ENCODE data around the gene SMTNL2.

SMTNL2 gene

DNA sequence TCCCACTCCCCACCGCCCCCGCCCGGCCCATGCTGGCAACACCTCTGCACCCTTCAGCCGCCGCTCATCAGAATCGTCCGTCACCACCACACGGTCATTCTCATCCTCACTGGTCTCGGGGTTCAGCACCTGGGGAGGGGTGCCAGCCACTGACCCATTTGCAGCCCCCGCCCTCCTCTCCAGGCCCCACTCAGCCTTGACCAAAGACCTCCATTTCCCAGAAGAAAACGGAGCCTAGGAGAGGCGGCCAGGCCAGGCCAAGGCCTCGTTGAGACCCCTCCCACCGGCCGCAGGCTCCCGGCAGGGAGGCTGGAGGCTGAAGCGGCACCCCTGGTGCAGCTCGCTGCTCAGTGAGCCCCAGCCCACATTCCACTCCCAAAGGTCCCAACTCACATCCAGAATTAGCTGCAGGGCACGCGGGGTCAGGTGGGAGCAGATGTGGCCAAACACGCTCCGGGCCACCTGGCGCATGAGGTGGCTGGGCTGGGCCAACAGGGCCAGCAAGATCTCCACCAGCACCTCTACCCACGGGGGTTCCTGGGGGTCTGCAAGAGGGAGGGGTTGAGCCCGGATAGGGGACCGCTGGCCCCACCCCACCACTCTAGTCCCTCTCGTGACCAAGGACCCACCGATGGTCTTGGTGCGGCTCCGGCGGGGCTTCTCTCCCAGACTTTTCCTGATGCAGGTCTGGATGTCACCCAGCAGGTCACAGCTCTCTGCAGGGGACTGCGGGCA is 38.9 kb upstream of the SMTNL2 start:
- FAIRE-seq = no peak
- no peak for DNase-seq (ENCODE audit: low spot score)

DNA sequence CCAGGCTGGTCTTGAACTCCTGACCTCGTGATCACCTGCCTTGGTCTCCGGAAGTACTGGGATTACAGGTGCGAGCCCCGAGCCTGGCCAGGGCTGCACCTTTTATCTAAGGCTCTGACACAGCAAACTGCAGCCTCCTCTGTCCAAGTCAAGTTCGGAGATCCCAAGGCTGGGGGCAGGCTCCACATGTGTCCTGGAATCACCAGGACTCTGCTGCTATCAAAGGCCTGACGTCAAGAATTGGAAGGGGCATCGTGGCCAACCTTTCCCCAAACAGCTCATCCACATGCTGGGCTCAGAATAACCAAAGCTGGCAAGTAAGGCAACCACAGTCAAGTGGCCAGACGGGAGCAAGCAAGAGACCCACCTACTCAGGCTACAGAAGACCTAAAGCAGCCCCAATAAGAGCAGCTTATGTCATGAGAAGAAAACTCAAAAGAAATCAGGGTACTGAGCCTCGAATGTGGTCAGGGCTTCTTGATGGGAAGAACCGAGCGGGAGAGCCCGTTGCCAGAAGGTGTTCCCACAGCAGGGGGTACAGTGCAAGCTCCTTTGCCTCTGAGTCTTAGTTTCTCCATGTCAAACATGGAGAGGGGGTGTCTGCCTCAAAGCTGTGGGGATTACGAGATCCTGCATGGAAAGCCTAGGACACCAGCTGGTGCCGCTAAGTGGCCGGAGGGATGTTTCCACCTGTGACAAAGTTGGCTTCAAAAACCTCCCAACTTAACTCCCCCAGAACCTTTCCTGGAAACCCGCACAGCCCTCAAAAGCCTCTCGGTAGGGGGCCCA is 37.0 kb upstream of the SMTNL2 start:
- no peak for DNase-seq (ENCODE audit: low spot score)
- no peak for FAIRE-seq

DNA sequence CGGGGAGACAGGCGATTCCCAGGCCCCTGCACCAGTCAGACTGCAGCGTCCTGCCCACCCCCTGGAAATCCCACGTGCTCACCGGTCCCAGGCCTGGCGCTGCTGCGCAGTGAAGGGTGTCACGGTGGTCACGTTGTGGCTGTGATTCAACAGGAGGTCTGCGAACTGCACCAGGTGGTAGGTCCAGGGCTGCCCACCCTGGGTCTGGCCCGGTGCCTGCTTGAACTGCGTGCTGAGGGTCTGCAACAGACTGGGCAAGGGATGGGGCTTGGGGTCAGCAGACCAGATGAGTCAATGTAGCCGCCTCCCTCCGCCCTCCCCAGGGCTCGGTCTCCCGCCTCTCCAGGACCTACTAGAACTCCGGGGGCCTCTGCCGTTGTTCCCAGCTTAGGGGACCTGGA is 36.3 kb upstream of the SMTNL2 start:
- no peak for FAIRE-seq
- DNase-seq (ENCODE audit: low spot score) = no peak

DNA sequence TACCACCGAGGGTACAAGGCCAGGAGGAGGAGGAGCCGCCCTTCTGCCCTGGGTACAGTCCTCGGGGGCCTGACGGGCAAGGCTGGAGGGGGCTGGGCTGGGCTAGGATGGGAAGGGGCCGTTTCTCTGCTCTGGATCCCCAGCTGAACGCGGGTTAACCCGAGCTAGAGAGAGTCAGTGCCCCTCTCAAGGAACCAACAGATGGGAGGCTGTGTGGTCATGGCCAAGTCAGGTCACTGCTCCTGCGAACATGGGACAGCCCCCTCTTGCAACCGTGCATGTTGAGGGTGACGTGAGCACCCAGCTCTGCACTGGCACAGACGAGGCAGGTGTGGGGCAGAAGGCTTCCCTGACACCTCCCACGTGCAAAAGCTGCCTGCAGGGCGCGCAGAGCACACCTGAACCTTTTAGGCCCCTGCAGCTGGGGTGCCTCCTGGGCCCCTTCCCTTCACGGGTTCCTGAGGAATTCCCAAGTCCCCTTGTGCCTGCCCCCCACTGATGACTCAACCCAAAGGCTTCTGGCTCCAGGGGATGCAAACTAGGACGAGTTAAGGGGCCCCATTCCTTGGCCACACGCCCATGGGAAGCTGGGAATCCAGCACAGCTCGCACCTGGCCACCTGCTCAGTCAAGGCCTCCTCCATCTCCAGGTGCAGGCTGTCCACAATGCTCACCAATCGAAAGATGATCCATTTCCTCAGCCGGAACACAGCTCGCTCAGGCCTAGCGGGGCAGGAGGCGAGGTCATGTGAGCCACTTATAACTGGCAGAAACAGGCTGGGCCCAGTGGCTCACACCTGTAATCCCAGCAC is 35.4 kb upstream of the SMTNL2 start:
- DNase-seq (ENCODE audit: low spot score) = no peak
- FAIRE-seq = no peak

DNA sequence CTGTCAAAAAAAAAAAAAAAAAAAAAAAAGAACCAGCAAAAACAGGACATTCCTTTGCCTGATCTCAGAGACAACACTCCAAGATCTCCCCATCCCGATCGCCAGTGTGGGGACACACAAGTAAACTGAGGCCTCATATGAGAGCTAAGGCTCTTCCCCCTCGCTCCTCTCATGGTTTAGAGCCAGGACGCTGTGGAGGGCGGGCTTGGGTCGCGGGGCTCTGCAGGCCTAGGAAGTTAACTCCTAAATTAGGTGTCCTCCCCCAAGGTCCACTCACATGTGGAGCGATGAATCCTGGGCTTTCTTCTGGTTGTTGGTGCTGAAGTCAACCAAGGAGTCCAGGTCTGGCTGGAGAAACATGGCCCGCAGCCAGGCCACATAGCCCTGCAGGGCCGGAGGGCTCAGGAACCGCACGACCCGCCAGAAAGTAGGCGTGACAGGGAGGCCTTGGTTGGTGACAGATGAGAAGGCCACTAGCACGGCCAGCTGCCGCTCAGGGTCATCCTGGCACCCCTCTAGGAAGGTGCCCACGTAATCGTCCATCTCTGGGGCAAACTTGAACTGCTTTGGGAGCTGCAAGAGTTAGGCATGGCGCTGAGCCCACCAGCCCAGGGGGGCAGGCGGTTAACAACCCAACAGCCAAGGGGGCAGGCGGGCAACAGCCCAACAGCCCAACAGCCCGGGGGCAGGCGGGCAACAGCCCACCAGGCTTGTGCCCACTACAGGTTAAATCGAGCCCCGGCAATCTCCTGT is 34.4 kb upstream of the SMTNL2 start:
- FAIRE-seq = no peak
- DNase-seq (ENCODE audit: low spot score) = no peak

DNA sequence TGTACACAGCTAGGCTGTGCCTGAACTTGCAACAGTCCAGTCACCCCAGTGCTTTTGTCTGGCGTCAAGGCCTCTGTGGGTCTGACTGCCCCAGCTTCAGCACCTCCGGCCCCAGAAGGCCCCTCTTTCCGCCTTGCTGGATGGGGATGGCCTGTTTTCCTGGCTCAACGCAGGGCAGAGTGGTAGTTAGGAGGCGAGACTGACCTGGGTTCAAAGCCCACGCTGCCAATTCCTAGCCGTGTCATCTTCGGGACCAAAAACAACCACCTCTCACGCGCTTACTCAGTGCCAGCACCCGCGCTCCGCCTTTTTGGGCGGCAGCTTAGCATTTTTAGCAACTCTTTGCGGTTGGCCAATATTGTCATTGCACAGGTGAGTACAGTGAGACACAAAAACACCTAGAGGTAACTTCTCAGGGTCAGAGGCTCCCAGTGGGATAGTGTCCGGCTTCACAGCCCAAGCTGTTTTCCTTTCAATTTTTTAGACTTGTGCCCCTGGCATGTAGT is 33.7 kb upstream of the SMTNL2 start:
- no peak for FAIRE-seq

DNA sequence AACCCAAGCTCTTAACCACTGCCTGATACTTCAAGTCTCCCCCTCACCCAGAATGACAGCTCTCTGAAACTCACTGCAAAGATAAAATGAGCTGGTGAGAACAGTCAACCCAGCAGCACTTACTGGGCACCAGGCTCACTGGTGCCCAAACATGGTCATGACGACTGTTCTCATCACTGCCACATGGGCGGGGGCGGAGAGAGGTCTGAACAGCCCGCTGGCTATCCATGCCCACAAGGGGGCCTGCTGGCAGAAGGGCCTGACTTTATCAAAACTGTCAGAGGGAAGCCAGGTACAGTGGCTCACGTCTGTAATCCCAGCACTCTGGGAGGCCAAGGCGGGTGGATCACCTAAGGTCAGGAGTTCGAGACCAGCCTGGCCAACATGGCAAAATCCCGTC is 33.2 kb upstream of the SMTNL2 start:
- FAIRE-seq (no peak), DNase-seq (ENCODE audit: low spot score) (no peak)

More for the DNA sequence above, 33.7 kb upstream of the SMTNL2 start:
- DNase-seq (ENCODE audit: low spot score) = no peak

DNA sequence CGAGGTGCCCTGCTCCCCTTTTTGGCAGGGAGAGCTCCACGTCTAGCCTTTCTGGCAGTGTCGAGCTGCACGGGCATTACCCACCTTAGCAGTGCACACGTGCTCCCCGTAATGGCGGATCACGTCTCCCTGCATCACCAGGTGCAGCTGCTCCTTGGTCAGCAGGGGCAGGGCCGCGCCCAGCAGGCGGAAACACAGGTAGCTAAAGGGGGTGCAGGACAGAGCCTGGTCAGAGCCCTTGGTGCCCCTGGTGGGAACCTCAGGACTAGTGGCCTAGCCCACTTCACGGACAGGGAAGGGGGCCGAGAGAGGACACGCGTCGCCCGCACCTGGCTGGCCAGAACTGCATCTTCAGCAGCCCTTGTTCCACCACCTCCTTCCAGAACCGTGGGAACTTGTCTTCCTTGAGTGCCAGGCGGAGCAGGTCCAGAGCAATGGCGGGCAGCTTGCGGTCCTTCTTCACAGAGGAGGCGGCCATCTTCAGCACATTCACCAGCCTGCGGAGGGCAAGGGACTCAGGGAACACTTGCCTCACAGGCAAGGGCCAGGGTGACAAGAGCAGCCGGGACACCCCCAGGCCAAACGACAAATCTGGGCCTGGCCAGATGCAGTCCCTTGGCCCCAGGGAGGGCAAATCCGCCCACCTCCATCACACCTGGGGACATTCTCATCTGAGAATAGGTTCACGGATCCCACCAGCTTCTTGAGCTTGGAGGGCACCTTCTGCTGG is 32.4 kb upstream of the SMTNL2 start:
- FAIRE-seq (no peak), DNase-seq (ENCODE audit: low spot score) (no peak)

DNA sequence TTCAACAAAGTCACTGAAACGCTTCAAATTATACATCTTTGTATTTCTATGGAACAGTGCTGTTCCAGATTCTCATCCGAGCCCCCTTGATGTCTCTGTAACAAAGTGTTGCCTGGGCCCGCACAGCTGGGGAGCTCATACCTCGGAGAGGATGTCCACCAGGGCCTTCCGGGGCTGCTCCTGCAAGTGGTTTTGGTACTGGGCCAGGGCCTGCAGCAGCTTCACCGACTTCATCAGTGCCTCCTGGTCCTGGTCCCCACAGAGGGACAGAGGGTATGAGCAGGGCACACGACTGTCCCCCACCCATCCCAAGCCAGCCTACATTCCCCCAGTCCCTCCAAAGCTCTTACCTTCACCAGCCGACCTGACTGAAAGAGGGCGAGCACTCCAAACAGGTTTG is 30.7 kb upstream of the SMTNL2 start:
- no peak for DNase-seq (ENCODE audit: low spot score)
- no peak for FAIRE-seq

DNA sequence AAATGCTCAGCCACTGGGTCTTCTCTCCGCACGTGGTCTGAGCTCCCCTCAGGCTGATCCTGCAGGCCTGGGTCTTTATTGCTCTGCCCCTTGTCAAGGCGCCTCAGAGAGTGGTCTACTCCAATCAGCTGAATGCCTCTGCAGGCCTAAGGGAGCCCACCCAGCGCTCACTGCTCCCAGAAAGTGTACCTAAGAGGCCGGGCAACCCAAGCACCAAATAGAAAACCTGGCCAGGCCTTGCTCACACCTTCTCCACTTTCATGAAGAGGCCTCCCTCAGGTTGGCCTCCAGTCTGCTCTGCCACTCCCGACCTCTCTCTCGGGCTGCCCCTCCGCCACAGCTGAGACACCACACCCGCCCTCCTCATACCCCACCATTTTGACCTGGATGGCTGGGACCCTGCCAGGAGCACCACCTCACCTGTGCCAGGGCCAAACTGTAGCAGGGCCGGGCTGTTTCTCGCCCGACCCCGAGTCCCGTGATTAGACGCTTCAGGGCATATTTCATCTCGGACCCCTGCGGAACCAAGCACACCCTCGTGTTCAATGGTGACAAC is 29.8 kb upstream of the SMTNL2 start:
- no peak for DNase-seq (ENCODE audit: low spot score)

DNA sequence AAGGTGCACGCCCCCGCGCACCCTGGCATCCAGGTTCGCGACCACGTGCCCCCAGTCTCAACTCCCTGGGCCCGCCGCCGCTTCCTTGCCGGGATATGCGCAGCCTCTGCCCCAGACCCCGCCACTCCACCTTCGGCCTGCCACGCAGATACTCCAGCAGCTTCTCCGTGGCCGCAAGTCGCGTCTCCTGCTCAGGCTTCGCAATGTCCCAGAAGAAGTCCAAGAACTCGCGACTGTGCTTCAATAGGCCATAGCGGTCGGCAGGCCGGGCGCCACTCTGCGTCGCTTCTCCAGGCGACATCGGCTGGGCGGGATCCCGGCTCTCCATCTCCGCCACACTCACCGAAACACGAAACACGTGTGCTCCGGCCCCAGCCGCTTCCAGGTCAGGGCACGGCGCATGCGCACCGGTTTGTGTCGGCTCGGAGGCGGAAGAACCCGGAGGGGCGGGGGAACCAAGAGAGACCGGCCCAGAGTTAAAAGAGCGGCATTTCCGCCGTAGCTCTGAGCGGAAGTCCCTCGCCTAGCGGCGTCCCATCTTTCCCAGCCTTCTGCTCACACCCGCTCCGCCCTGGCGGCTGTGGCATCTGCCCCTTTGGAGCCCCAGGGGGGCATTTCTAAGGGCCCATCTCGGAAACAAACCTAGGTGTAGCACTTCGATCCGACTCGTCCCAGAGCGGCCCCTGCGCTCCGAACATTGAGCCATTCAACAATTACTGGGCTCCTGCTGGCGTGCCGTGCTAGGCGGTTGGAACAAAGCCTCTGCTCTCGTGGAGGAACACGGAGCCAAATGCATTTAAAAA is 29.1 kb upstream of the SMTNL2 start, which contains the start of gene MYBBP1A:
MYBBP1A (minus strand) TSS at position 388 of the 803 bp plus-strand sequence; CDS start at position 328, 60 bp downstream.
- DNase-seq (ENCODE audit: low spot score) (peak; percentile 97), FAIRE-seq (no peak)

More for the DNA sequence above, 29.8 kb upstream of the SMTNL2 start:
- no peak for FAIRE-seq

DNA sequence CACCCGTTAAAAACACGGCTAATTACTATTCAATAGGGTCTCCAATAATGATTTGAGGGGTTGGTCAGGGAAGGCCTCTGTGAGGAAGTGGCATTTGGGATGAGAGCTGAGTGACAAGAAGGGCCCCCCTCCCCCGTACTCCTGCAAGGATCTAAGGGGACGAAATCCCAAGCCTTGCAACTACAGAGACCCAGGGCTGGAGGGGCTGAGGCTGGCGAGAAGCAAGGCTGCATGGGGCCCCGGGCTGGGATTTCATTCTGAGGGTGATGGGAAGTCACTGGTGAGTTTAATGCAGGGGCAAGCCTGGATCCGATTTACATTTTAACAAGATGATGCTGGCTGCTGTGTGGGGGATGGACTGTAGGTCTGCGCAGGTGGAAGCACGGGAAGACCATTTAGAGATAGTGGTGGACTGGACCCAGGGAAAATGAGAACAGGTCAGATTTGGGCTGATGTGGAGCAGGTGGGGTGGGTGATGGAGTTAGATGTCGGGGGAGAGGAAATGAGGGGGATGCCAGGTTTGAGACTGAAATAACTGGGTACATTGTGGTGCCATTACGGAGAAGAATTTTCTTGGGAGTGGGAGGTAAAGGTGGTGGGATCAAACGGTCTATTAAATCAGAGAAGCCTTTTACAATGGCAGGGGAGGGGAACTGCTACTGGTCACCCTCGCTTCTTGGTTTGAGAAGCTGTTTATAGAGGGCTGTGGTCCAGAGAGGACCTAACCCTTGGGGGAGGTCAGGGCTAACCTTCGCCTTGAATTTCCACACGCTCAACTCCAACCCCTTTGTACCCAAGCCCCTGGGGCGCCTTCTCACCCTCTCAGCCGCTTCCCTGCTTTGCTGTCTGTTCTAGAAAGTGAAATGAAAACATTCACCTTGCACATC is 28.2 kb upstream of the SMTNL2 start:
- FAIRE-seq = no peak

DNA sequence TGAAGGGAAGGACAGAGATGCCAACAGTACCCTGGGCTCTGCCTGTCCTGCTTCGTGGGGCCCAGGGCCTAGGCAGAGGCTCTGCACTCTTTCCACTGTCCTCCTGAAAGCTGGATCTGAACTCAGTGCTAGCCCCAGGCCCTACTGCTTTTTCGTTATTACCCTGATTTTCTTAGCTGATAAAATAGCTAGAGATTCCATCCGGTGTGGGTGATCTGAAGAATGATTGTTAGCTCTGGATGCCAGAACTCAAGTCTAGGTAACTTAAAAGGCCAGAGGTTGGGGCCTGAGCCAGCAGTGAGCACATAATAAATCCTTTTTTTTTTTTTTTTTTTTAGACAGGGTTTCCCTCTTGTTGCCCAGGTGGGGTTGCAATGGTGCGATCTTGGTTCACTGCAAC is 27.3 kb upstream of the SMTNL2 start:
- FAIRE-seq = no peak

More for the DNA sequence above, 28.2 kb upstream of the SMTNL2 start:
- DNase-seq (ENCODE audit: low spot score) = no peak

DNA sequence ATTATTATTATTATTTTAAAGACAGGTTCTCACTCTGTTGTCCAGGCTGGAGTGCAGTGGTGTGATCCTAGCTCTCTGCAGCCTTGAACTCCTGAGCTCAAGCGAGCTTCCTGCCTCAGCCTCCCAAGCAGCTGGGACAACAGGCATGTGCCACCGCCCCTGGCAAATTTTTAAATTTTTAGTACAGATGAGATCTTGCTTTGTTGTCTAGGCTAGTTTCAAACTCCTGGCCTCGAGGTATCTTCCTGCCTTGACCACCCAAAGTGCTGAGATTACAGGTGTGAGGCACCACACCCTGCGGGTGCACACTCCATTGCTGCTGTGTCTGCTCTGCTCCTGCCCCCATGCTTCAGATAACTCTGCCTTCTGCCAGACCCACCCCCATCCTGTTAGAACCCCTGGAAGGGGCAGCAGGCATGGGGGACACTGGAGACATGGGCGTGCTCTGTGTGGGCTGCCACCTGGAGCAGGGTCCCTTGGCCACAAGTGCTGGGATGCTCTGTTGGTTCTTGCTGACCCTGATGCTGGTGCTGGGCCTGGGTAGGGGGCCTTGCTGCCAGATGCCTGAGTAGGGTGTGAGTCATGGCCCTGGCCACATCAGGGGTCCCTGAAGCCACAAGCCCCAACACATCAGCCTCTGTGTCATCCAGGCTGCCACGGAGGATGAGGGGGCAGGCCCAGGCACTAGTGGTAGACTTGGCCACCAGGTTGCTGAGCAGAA is 26.5 kb upstream of the SMTNL2 start:
- DNase-seq (ENCODE audit: low spot score) = no peak
- FAIRE-seq = no peak

More for the DNA sequence above, 27.3 kb upstream of the SMTNL2 start:
- no peak for DNase-seq (ENCODE audit: low spot score)

DNA sequence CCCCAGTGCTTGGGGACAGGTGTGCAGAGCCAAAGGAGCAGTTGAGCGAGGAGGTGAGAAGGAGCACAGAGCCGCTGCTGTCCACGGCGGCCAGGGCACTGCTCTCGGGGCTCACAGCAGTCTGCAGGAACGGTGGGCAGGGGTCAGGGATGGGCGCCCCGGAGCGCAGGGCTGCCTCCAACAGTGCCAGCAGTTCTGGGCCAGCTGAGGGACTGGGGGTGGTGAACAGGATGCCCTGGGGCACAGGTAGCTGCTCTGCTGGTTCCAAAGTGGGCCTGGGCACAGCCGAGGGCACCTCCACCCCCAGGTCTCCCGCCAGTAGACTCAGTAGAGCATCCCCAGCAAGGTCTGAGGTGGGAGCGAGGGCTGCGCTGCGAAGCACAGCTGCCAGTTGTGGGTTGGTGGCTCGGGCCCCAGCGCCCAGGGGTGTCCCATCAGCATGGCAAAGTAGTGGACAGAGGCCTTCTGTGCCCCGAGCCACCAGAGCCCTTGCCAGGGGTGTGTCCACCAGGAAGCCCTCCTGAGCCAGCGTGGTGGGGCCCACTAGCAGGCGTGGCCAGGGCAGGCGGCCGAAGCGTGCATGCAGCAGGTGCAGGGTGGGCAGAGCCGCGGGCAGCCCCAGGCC is 25.9 kb upstream of the SMTNL2 start:
- no peak for FAIRE-seq
- no peak for DNase-seq (ENCODE audit: low spot score)

DNA sequence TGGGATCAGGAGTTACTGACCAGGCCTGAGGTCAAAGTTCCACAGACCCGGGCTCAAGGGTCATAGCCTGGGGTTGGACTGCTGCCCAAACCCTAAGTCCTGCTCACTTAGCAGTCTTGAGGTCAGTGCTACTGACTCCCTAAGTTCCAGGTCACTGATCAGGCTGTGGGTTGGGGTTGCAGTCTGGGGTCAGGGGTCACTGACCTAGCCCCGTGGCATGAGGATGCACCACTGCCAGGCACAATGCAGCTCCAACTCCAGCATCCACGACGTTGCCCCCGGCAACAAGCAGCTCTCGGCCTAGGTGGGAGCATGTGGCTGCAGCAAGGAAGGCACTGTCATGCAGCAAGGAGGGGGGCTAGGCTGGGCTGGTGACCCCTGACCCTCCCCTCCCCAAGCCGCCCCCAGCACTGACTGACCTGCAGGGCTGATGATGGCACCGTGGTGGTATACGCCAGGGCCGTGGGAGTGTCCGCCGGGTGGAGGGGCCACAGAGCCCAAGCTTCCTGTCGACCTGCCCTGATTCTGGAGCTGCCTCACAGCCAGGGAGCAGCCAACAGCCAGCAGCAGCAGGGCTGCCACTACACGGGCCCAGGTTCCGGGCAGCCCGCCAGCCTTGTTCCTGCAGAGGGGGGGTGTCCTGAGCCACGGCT is 25.1 kb upstream of the SMTNL2 start:
- DNase-seq (ENCODE audit: low spot score) (no peak), FAIRE-seq (no peak)

All from urothelium cell line (cell line).